Measurements from ENCODE around the gene PLXDC2. TPM values are rescaled to one million over a fixed set of nuclear protein-coding genes. Genes with fewer than 3 reads are reported as not detected.
A peak's percentile ranks its signal among the peaks of the same experiment; 100 is the strongest.

The PLXDC2 gene
- total and polyA plus RNA-seq, 2 experiments from 2014 or later: 13.5 to 19.4 TPM

GRCh38 chr10:20110125-20111100, 294.2 kb downstream of the PLXDC2 start:
- Histone ChIP-seq H3K27ac (ENCODE audit: low read depth) (no peak overlapping the region), H3K9me2 (ENCODE audit: insufficient read depth) (no peaks in the 10 kb centered on the region), H2AFZ (no peak overlapping the region), H3K4me2 (no peak overlapping the region), H4K20me1 (replicated peaks; ENCODE audit: insufficient read depth) (no peaks in the 10 kb centered on the region), H3K4me1 (ENCODE audit: insufficient read depth) (peaks cover 9% of the 10 kb centered on the region), H3K4me3 (no peak overlapping the region), H3K27me3 (ENCODE audit: insufficient read depth) (no peaks in the 10 kb centered on the region), H3F3A (replicated peaks; ENCODE audit: low read depth) (no peaks in the 10 kb centered on the region), H3K36me3 (ENCODE audit: insufficient read depth) (no peaks in the 10 kb centered on the region), H3K79me2 (replicated peaks; ENCODE audit: insufficient read depth) (no peaks in the 10 kb centered on the region)
- Mint-ChIP-seq H3K27ac (no peak overlapping the region), H3K9me3 (no peaks in the 10 kb centered on the region; the same call in 2 of the 3 replicates), H3K36me3 (ENCODE audit: low read depth) (peaks cover 14% of the 10 kb centered on the region; the same call in 2 of the 3 replicates), H3K4me3 (no peak overlapping the region), H3K4me1 (peaks cover 33% of the 10 kb centered on the region), H3K27me3 (ENCODE audit: insufficient read depth, low read depth, poor library complexity) (peaks cover 4% of the 10 kb centered on the region)
- DNase-seq (ENCODE audit: low spot score) (no peak), ATAC-seq (peak; percentile 64)
- TF ChIP-seq EZH2 (IDR thresholded peaks at IDR 0.05; ENCODE audit: low read depth, unreplicated experiment): no peak
- no peak for TF ChIP-seq CREB1 (CRISPR knock-in tag; IDR thresholded peaks at IDR 0.05; ENCODE audit: low read depth)
- no peak for TF ChIP-seq STAT1 (IDR thresholded peaks at IDR 0.05; ENCODE audit: unreplicated experiment)
- TF ChIP-seq ZNF462 (CRISPR knock-in tag; IDR thresholded peaks at IDR 0.05): no peak
- TF ChIP-seq JUNB (IDR thresholded peaks at IDR 0.05; ENCODE audit: unreplicated experiment): no peak
- no peak for TF ChIP-seq EZH2phosphoT487 (IDR thresholded peaks at IDR 0.05; ENCODE audit: unreplicated experiment)
- TF ChIP-seq, protein P1, sequence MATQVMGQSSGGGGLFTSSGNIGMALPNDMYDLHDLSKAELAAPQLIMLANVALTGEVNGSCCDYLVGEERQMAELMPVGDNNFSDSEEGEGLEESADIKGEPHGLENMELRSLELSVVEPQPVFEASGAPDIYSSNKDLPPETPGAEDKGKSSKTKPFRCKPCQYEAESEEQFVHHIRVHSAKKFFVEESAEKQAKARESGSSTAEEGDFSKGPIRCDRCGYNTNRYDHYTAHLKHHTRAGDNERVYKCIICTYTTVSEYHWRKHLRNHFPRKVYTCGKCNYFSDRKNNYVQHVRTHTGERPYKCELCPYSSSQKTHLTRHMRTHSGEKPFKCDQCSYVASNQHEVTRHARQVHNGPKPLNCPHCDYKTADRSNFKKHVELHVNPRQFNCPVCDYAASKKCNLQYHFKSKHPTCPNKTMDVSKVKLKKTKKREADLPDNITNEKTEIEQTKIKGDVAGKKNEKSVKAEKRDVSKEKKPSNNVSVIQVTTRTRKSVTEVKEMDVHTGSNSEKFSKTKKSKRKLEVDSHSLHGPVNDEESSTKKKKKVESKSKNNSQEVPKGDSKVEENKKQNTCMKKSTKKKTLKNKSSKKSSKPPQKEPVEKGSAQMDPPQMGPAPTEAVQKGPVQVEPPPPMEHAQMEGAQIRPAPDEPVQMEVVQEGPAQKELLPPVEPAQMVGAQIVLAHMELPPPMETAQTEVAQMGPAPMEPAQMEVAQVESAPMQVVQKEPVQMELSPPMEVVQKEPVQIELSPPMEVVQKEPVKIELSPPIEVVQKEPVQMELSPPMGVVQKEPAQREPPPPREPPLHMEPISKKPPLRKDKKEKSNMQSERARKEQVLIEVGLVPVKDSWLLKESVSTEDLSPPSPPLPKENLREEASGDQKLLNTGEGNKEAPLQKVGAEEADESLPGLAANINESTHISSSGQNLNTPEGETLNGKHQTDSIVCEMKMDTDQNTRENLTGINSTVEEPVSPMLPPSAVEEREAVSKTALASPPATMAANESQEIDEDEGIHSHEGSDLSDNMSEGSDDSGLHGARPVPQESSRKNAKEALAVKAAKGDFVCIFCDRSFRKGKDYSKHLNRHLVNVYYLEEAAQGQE (IDR thresholded peaks at IDR 0.05; ENCODE audit: unreplicated experiment): no peak
- TF ChIP-seq, protein P2, sequence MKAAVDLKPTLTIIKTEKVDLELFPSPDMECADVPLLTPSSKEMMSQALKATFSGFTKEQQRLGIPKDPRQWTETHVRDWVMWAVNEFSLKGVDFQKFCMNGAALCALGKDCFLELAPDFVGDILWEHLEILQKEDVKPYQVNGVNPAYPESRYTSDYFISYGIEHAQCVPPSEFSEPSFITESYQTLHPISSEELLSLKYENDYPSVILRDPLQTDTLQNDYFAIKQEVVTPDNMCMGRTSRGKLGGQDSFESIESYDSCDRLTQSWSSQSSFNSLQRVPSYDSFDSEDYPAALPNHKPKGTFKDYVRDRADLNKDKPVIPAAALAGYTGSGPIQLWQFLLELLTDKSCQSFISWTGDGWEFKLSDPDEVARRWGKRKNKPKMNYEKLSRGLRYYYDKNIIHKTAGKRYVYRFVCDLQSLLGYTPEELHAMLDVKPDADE (IDR thresholded peaks at IDR 0.05): no peak
- no peak for TF ChIP-seq ZNF331 (CRISPR knock-in tag; IDR thresholded peaks at IDR 0.05; ENCODE audit: low read depth)
- TF ChIP-seq, protein P3, sequence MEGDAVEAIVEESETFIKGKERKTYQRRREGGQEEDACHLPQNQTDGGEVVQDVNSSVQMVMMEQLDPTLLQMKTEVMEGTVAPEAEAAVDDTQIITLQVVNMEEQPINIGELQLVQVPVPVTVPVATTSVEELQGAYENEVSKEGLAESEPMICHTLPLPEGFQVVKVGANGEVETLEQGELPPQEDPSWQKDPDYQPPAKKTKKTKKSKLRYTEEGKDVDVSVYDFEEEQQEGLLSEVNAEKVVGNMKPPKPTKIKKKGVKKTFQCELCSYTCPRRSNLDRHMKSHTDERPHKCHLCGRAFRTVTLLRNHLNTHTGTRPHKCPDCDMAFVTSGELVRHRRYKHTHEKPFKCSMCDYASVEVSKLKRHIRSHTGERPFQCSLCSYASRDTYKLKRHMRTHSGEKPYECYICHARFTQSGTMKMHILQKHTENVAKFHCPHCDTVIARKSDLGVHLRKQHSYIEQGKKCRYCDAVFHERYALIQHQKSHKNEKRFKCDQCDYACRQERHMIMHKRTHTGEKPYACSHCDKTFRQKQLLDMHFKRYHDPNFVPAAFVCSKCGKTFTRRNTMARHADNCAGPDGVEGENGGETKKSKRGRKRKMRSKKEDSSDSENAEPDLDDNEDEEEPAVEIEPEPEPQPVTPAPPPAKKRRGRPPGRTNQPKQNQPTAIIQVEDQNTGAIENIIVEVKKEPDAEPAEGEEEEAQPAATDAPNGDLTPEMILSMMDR (conservative IDR thresholded peaks at IDR 0.05; ENCODE audit: low read depth in 2 of 2): no peak
- no peak for TF ChIP-seq NANOG (IDR thresholded peaks at IDR 0.05; ENCODE audit: borderline replicate concordance)
- no peak for TF ChIP-seq ZNF114 (CRISPR knock-in tag; IDR thresholded peaks at IDR 0.05)
- TF ChIP-seq POLR2AphosphoS5 (IDR thresholded peaks at IDR 0.05; ENCODE audit: low read depth): no peak
